GM12878 (cell line): ENCODE data around the gene CKB. TPM values are rescaled to one million over a fixed set of nuclear protein-coding genes. Genes with fewer than 3 reads are reported as not detected.

ENCODE experiments used
- ATAC-seq: fragments of 200-7000 bp; cut with Tn5 transposase; 3 replicates; pipeline ENCODE4 v1.9.1; 2020; ENCODE audit warnings: mild to moderate bottlenecking, moderate library complexity
- BruUV-seq: library from RNA; stranded (reverse); fragments of 400-500 nt; replicated peaks from 2 replicates; lab custom pipeline; 2021; lab: Mats Ljungman, UMichigan
- CTCF ChIA-PET: fragments of 300-600 bp; sonication (Branson Sonifier 250); formaldehyde crosslinking; extraction: SDS; loops from one replicate; lab custom pipeline; 2021; ENCODE audit warnings: inconsistent platforms; lab: Yijun Ruan, JAX
- POLR2A ChIA-PET: fragments of 350-600 bp; formaldehyde crosslinking; extraction: SDS; loops from one replicate; lab custom pipeline; 2021; ENCODE audit warnings: inconsistent platforms; lab: Charles Lee
- RAD21 ChIA-PET: fragments of 300-600 bp; sonication (Branson Sonifier 250); formaldehyde crosslinking; loops from one replicate; lab custom pipeline; 2023; ENCODE audit warnings: antibody characterized with exemption; ENCODE audit not compliant: unreplicated experiment; lab: Charles Lee
- SMC1A ChIA-PET: fragments of 300-600 bp; sonication (Branson Sonifier 250); formaldehyde crosslinking; loops from one replicate; lab custom pipeline; 2023; ENCODE audit not compliant: unreplicated experiment, uncharacterized antibody; lab: Charles Lee
- DNase-seq: peaks from one replicate; pipeline ENCODE4 v3.0.0-alpha.2; 2011; ENCODE audit warnings: low read depth, low spot score
- FAIRE-seq: peaks from 3 replicates; lab custom pipeline; 2011; peaks lifted over from hg19 to GRCh38; lab: Jason Lieb, UNC
- H2AFZ ChIP-seq: 2 replicates; pipeline ENCODE4 v1.6.0; 2011; ENCODE audit warnings: low read depth, low read length, control low read depth; ENCODE audit not compliant: control insufficient read depth
- H3K27ac ChIP-seq: 2 replicates; pipeline ENCODE4 v1.5.1; 2011; ENCODE audit warnings: control low read depth; ENCODE audit not compliant: control insufficient read depth, insufficient read depth
- H3K27me3 ChIP-seq, 2 experiments: replicated peaks in 1 of 2; 2 replicates each; pipeline versions ENCODE4 v1.6.0 to v1.6.1; 2011; ENCODE audit warnings: low read length in 1 of 2; ENCODE audit not compliant: control insufficient read depth in 2 of 2, insufficient read depth in 2 of 2
- H3K36me3 ChIP-seq, 2 experiments: 2 replicates each; pipeline ENCODE4 v1.5.1; 2011; ENCODE audit warnings: low read length in 1 of 2; ENCODE audit not compliant: control insufficient read depth in 2 of 2, insufficient read depth in 2 of 2
- H3K4me1 ChIP-seq: 2 replicates; pipeline ENCODE4 v1.6.1; 2011; ENCODE audit warnings: mild to moderate bottlenecking, low read length, moderate library complexity, mixed read lengths; ENCODE audit not compliant: control insufficient read depth, insufficient read depth
- H3K4me2 ChIP-seq: 2 replicates; pipeline ENCODE4 v1.6.0; 2011; ENCODE audit warnings: control low read depth; ENCODE audit not compliant: control insufficient read depth, insufficient read depth
- H3K4me3 ChIP-seq: fragments of 200-600 bp; sonication (generic); 2 replicates; pipeline ENCODE4 v1.5.1; 2016
- H3K79me2 ChIP-seq: 2 replicates; pipeline ENCODE4 v1.6.0; 2011; ENCODE audit warnings: low read length; ENCODE audit not compliant: control insufficient read depth, insufficient read depth
- H3K9ac ChIP-seq: 2 replicates; pipeline ENCODE4 v1.8.0; 2011; ENCODE audit warnings: low read length, control low read depth, mixed read lengths; ENCODE audit not compliant: control insufficient read depth, insufficient read depth
- H3K9me3 ChIP-seq: replicated peaks from 3 replicates; pipeline ENCODE4 v1.5.1; 2011; ENCODE audit warnings: mild to moderate bottlenecking, low read length; ENCODE audit not compliant: control insufficient read depth, insufficient read depth
- H4K20me1 ChIP-seq: 2 replicates; pipeline ENCODE4 v1.6.0; 2011; ENCODE audit not compliant: control insufficient read depth, insufficient read depth
- CREM ChIP-seq: IDR thresholded peaks from 2 replicates; pipeline ENCODE4 v1.6.1; 2014; ENCODE audit warnings: antibody characterized with exemption, low read depth
- POLR2A ChIP-seq: IDR thresholded peaks from 2 replicates; pipeline ENCODE4 v1.6.1; 2011; ENCODE audit warnings: low read depth, mild to moderate bottlenecking, low read length
- STAT3 ChIP-seq: IDR thresholded peaks from 2 replicates; pipeline ENCODE4 v1.6.1; 2011; ENCODE audit warnings: low read depth, low read length, improper control_type of control experiment
- WGBS: methylation state at CpG from one replicate; pipeline ENCODE4 v1.1.6; 2016; ENCODE audit warnings: low lambda C conversion rate; ENCODE audit not compliant: insufficient replicate concordance, insufficient coverage; ENCODE audit errors: missing lambda C conversion rate; 5-methylcytosine and 5-hydroxymethylcytosine counted together
- in situ Hi-C: fragments of 300-500 bp; cut with MboI; formaldehyde crosslinking; loops from 9 replicates; pipeline ENCODE4 v1.14.3; 2018; ENCODE audit warnings: mixed read lengths
- intact Hi-C: fragments of 100-400 bp; cut with micrococcal nuclease; formaldehyde crosslinking; loops from one replicate; pipeline ENCODE4 v1.14.2; 2022; ENCODE audit not compliant: unreplicated experiment
- polyA plus RNA-seq, 11 experiments: library from polyadenylated mRNA; depleted of rRNA in 4 of 11; unstranded in 6 of 11; stranded (reverse) in 5 of 11; fragments of >200 nt; fragmentation: Nextera tagmentation in 4 of 11; fragmentation: Illumina TruSeq in 1 of 11; extraction: Ambion mirVana in 4 of 11; extraction: Trizol in 1 of 11; gene quantifications; 1 replicate in 1 of 11; 2 replicates in 10 of 11; pipeline versions ENCODE4 v1.2.1 to v1.2.3, GENCODE V29; 2011 to 2016; ENCODE audit warnings: inconsistent platforms in 2 of 11, missing spikeins in 2 of 11, low read depth in 1 of 11
- total RNA-seq, 4 experiments: library from RNA; depleted of rRNA in 3 of 4; stranded (reverse); fragments of >200 nt in 3 of 4; fragmentation: Illumina TruSeq in 1 of 4; extraction: Trizol in 1 of 4; gene quantifications; 2 replicates each; pipeline versions ENCODE4 v1.2.1 to v1.2.3, GENCODE V29; 2013 to 2021
- TF ChIP-seq, protein P1 (sequence below): IDR thresholded peaks from 2 replicates; pipeline ENCODE4 v1.6.1; 2011; ENCODE audit warnings: borderline replicate concordance, low read depth, mild to moderate bottlenecking, moderate library complexity, mixed read lengths, low read length; ENCODE audit not compliant: insufficient read depth; ENCODE audit errors: extremely low read length
- TF ChIP-seq, protein P2 (sequence below), 3 experiments: IDR thresholded peaks in 2 of 3; conservative IDR thresholded peaks in 1 of 3; 2 replicates each; pipeline ENCODE4 v1.5.1; 2011; ENCODE audit warnings: low read depth in 3 of 3, low read length in 3 of 3, mild to moderate bottlenecking in 3 of 3, control low read depth in 2 of 3, moderate library complexity in 2 of 3, inconsistent platforms in 1 of 3, mixed read lengths in 1 of 3; ENCODE audit not compliant: control insufficient read depth in 2 of 3, insufficient read depth in 1 of 3; ENCODE audit errors: extremely low read depth in 1 of 3

Gene CKB
- total and polyA plus RNA-seq, 10 of the 15 experiments (the other 5 are each of a cell fraction or from before 2014, with no cell fraction given) = 0.40 to 6.1 (median 2.3) TPM

- H3K9ac ChIP-seq = no peak overlapping the region
- RAD21 ChIA-PET = no interaction called here
- no peaks in the 10 kb centered on the region for H3K27me3 ChIP-seq
- no peak overlapping the region for H2AFZ ChIP-seq
- H3K4me3 ChIP-seq = no peak overlapping the region
- 52% methylated on average over 27 of the region's 28 CpGs for WGBS
- peaks cover 0 to under 1% of the 10 kb centered on the region in 2 experiments; a peak in 2 of 4 replicates for H3K36me3 ChIP-seq
- H3K9me3 ChIP-seq = no peaks in the 10 kb centered on the region
- H3K4me2 ChIP-seq = no peak overlapping the region
- ATAC-seq = peak; percentile 35
- no peak overlapping the region for H3K27ac ChIP-seq
- intact Hi-C loops = no loop called here
- SMC1A ChIA-PET = no interaction called here
- FAIRE-seq = no peak
- CTCF ChIA-PET = interaction anchor here (1.6 kb wide), 1 partner anchor 20 kb away, joined by 4 read pairs; no protein-coding TSS in a partner anchor
- in situ Hi-C loops = no loop called here
- H4K20me1 ChIP-seq = no peaks in the 10 kb centered on the region
- no peaks in the 10 kb centered on the region for H3K79me2 ChIP-seq
- TF ChIP-seq POLR2A (peak; percentile 52), STAT3 (no peak), CREM (no peak)
- TF ChIP-seq, protein P1, sequence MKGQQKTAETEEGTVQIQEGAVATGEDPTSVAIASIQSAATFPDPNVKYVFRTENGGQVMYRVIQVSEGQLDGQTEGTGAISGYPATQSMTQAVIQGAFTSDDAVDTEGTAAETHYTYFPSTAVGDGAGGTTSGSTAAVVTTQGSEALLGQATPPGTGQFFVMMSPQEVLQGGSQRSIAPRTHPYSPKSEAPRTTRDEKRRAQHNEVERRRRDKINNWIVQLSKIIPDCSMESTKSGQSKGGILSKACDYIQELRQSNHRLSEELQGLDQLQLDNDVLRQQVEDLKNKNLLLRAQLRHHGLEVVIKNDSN = no peak
- TF ChIP-seq, protein P2, sequence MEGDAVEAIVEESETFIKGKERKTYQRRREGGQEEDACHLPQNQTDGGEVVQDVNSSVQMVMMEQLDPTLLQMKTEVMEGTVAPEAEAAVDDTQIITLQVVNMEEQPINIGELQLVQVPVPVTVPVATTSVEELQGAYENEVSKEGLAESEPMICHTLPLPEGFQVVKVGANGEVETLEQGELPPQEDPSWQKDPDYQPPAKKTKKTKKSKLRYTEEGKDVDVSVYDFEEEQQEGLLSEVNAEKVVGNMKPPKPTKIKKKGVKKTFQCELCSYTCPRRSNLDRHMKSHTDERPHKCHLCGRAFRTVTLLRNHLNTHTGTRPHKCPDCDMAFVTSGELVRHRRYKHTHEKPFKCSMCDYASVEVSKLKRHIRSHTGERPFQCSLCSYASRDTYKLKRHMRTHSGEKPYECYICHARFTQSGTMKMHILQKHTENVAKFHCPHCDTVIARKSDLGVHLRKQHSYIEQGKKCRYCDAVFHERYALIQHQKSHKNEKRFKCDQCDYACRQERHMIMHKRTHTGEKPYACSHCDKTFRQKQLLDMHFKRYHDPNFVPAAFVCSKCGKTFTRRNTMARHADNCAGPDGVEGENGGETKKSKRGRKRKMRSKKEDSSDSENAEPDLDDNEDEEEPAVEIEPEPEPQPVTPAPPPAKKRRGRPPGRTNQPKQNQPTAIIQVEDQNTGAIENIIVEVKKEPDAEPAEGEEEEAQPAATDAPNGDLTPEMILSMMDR (IDR thresholded peaks at IDR 0.05 in 2 of 3, conservative IDR thresholded peaks at IDR 0.05 in 1 of 3; ENCODE audit: control insufficient read depth in 2 of 3, extremely low read depth in 1 of 3, insufficient read depth in 1 of 3, low read depth in 3 of 3, low read length in 3 of 3) = peak in 1 of 3 experiments; percentile 27; a peak in 1 of 6 replicates
- DNase-seq = no peak
- no peaks in the 10 kb centered on the region for H3K4me1 ChIP-seq
- no TSS peak for BruUV-seq
- POLR2A ChIA-PET = no interaction called here
These were observed 16.6 kb upstream of the CKB start for GRCh38 chr14:103539056-103539825.
